Measurements from ENCODE around the gene EHD3. TPM values are rescaled to one million over a fixed set of nuclear protein-coding genes. Genes with fewer than 3 reads are reported as not detected.
"Not testable (repeated sequence)": the region's sequence is repeated elsewhere in the genome, so short reads cannot be mapped to it uniquely, and the experiment has no call there.

Gene EHD3
- total RNA-seq, 2 experiments from 2014 or later, result 0.86 to 1.1 TPM

GRCh38 chr2:31283193-31283919 lies 49.4 kb downstream of the EHD3 start:
- CTCF ChIA-PET; DNase-seq; H3K36me3 Mint-ChIP-seq (ENCODE audit: low read depth); H3K9me3 Mint-ChIP-seq; H3K27me3 Mint-ChIP-seq; H3K4me1 Mint-ChIP-seq; H3K27ac Mint-ChIP-seq; POLR2A ChIA-PET; H3K4me3 Mint-ChIP-seq: not testable (repeated sequence)

DNA sequence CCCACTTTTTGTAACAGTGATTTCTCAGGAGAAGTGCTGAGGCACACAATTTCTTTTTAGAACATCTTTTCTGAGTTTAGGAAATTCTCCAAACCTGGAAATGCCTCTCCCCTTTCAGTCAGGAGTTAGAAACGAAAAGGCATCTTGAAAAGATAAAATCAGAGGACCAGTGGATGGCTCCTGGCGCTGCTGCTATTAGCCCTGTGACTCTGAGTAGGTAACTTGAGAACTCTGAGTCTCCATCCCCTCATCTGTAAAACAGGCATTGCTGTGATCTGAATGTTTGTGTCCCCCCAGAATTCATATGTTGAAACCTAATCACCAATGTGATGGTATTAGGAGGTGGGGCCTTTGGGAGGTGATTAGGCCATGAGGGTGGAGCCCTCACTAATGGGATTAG lies 50.2 kb downstream of the EHD3 start:
- Mint-ChIP-seq H3K4me3 (no peak overlapping the region), H3K27ac (no peak overlapping the region), H3K27me3 (no peaks in the 10 kb centered on the region), H3K4me1 (peaks cover 5% of the 10 kb centered on the region), H3K9me3 (no peaks in the 10 kb centered on the region), H3K36me3 (ENCODE audit: low read depth) (no peaks in the 10 kb centered on the region)
- DNase-seq, result no peak
- ChIA-PET POLR2A (no interaction called here), CTCF (no interaction called here)

- Mint-ChIP-seq H3K9me3 (no peaks in the 10 kb centered on the region), H3K36me3 (ENCODE audit: low read depth) (peaks cover under 1% of the 10 kb centered on the region), H3K4me1 (peaks cover 5% of the 10 kb centered on the region), H3K27ac (no peak overlapping the region), H3K27me3 (no peaks in the 10 kb centered on the region), H3K4me3 (no peak overlapping the region)
- ChIA-PET POLR2A (no interaction called here), CTCF (interaction anchor here (0.7 kb wide), 2 partner anchors 1120 to 1365 kb away, joined by 3 to 5 read pairs; no protein-coding TSS in a partner anchor)
- no peak for DNase-seq
These were observed 52.3 kb downstream of the EHD3 start for GRCh38 chr2:31286230-31286629.

- CTCF ChIA-PET, result interaction anchor here (0.7 kb wide), 1 partner anchor 1121 kb away, joined by 3 read pairs; no protein-coding TSS in a partner anchor
- Mint-ChIP-seq H3K36me3 (ENCODE audit: low read depth) (peaks cover 2% of the 10 kb centered on the region), H3K4me3 (no peak overlapping the region), H3K27me3 (no peaks in the 10 kb centered on the region), H3K9me3 (no peaks in the 10 kb centered on the region), H3K4me1 (peaks cover 5% of the 10 kb centered on the region), H3K27ac (no peak overlapping the region)
- DNase-seq, result no peak
- POLR2A ChIA-PET, result no interaction called here
These were observed 53.1 kb downstream of the EHD3 start for GRCh38 chr2:31286961-31287550.

DNA sequence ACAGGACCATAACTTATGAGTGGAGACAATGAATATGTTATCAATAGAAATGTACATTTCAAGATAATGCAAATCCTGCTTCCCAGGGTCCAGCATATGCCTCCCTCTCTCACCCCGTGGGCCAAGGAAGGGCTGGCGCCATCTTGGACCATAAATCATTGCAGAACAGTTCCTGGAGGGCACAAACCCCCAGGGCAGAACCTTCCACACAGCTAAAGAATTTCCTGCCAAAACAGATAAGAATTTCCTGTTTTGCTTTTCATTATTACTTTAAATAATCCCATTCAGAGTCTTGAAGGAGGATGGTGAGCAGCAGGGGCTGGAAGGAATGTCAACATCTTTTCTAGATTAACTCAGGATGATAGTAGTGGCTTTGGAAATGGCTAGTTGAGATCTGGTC lies 53.7 kb downstream of the EHD3 start:
- POLR2A ChIA-PET, result no interaction called here
- H3K36me3 Mint-ChIP-seq (ENCODE audit: low read depth), result peaks cover 2% of the 10 kb centered on the region
- no peak overlapping the region for H3K27ac Mint-ChIP-seq
- DNase-seq, result no peak
- no peaks in the 10 kb centered on the region for H3K27me3 Mint-ChIP-seq
- H3K4me1 Mint-ChIP-seq, result peaks cover 5% of the 10 kb centered on the region
- no peaks in the 10 kb centered on the region for H3K9me3 Mint-ChIP-seq
- no peak overlapping the region for H3K4me3 Mint-ChIP-seq
- CTCF ChIA-PET, result no interaction called here

DNA sequence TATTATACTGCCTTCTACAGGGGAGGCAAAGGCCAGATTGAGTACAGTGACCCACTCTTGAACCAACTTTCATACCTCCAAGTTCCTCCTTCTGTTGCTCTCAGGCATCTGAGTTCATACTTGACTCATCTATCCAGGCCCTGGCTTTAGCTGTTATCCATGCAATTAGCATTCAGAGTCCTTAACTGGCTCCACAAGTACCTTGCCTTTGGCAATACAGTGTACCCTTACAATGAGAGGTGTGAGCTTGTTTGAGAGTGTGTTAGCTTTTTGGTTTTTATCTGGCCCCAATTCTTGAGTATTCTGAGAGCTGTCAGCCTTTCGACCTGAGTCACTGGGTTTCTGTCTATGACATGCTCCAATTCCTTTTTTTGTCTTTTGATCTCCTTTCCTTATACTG lies 60.2 kb downstream of the EHD3 start:
- POLR2A ChIA-PET, result no interaction called here
- Mint-ChIP-seq H3K4me3 (no peak overlapping the region), H3K36me3 (ENCODE audit: low read depth) (peaks cover 2% of the 10 kb centered on the region), H3K9me3 (no peaks in the 10 kb centered on the region), H3K27ac (no peak overlapping the region), H3K4me1 (peaks cover 2% of the 10 kb centered on the region), H3K27me3 (peaks cover 3% of the 10 kb centered on the region)
- CTCF ChIA-PET, result interaction anchor here (1.1 to 1.2 kb wide), 2 partner anchors 124 to 583 kb away, joined by 3 read pairs; no protein-coding TSS in a partner anchor
- no peak for DNase-seq

GRCh38 chr2:31296641-31297287 lies 62.8 kb downstream of the EHD3 start:
- ChIA-PET CTCF (no interaction called here), POLR2A (no interaction called here)
- Mint-ChIP-seq H3K9me3 (no peaks in the 10 kb centered on the region), H3K27me3 (peaks cover 6% of the 10 kb centered on the region), H3K4me1 (peaks cover 2% of the 10 kb centered on the region), H3K4me3 (no peak overlapping the region), H3K27ac (no peak overlapping the region), H3K36me3 (ENCODE audit: low read depth) (no peaks in the 10 kb centered on the region)
- no peak for DNase-seq

GRCh38 chr2:31297751-31298150 lies 63.8 kb downstream of the EHD3 start:
- no peak for DNase-seq
- Mint-ChIP-seq H3K4me3 (no peak overlapping the region), H3K27me3 (peaks cover 6% of the 10 kb centered on the region), H3K27ac (no peak overlapping the region), H3K36me3 (ENCODE audit: low read depth) (no peaks in the 10 kb centered on the region), H3K4me1 (peaks cover 2% of the 10 kb centered on the region), H3K9me3 (no peaks in the 10 kb centered on the region)
- ChIA-PET POLR2A (no interaction called here), CTCF (no interaction called here)

- Mint-ChIP-seq H3K9me3 (no peaks in the 10 kb centered on the region), H3K36me3 (ENCODE audit: low read depth) (no peaks in the 10 kb centered on the region), H3K4me3 (no peak overlapping the region), H3K27ac (no peak overlapping the region), H3K27me3 (peaks cover 6% of the 10 kb centered on the region), H3K4me1 (peaks cover 2% of the 10 kb centered on the region)
- ChIA-PET POLR2A (no interaction called here), CTCF (no interaction called here)
- no peak for DNase-seq
These were observed 65.6 kb downstream of the EHD3 start for GRCh38 chr2:31299547-31299946.

GRCh38 chr2:31300309-31300708 lies 66.4 kb downstream of the EHD3 start:
- no peak overlapping the region for H3K4me3 Mint-ChIP-seq
- ChIA-PET POLR2A (no interaction called here), CTCF (no interaction called here)
- H3K27ac Mint-ChIP-seq, result no peak overlapping the region
- peaks cover 6% of the 10 kb centered on the region for H3K27me3 Mint-ChIP-seq
- no peaks in the 10 kb centered on the region for H3K36me3 Mint-ChIP-seq (ENCODE audit: low read depth)
- H3K4me1 Mint-ChIP-seq, result peaks cover 2% of the 10 kb centered on the region
- no peak for DNase-seq
- H3K9me3 Mint-ChIP-seq, result no peaks in the 10 kb centered on the region

- CTCF ChIA-PET, result no interaction called here
- no peak overlapping the region for H3K27ac Mint-ChIP-seq
- peaks cover 21% of the 10 kb centered on the region for H3K27me3 Mint-ChIP-seq
- no peaks in the 10 kb centered on the region for H3K9me3 Mint-ChIP-seq
- H3K4me1 Mint-ChIP-seq, result no peaks in the 10 kb centered on the region
- DNase-seq, result no peak
- H3K36me3 Mint-ChIP-seq (ENCODE audit: low read depth), result no peaks in the 10 kb centered on the region
- POLR2A ChIA-PET, result no interaction called here
- no peak overlapping the region for H3K4me3 Mint-ChIP-seq
These were observed 69.1 kb downstream of the EHD3 start for GRCh38 chr2:31302940-31303563.

- no peaks in the 10 kb centered on the region for H3K9me3 Mint-ChIP-seq
- no peaks in the 10 kb centered on the region for H3K36me3 Mint-ChIP-seq (ENCODE audit: low read depth)
- peaks cover 1% of the 10 kb centered on the region for H3K4me1 Mint-ChIP-seq
- ChIA-PET POLR2A (no interaction called here), CTCF (no interaction called here)
- no peak overlapping the region for H3K4me3 Mint-ChIP-seq
- peaks cover 35% of the 10 kb centered on the region for H3K27me3 Mint-ChIP-seq
- DNase-seq, result no peak
- no peak overlapping the region for H3K27ac Mint-ChIP-seq
These were observed 70.9 kb downstream of the EHD3 start for GRCh38 chr2:31304816-31305215.

- ChIA-PET CTCF (interaction anchor here (0.9 kb wide), 1 partner anchor 11 kb away, joined by 4 read pairs; no protein-coding TSS in a partner anchor), POLR2A (interaction anchor here (1.1 kb wide), 1 partner anchor 11 kb away, joined by 3 read pairs; no protein-coding TSS in a partner anchor)
- Mint-ChIP-seq H3K27me3 (peaks cover 27% of the 10 kb centered on the region), H3K27ac (no peak overlapping the region), H3K36me3 (ENCODE audit: low read depth) (no peaks in the 10 kb centered on the region), H3K4me3 (no peak overlapping the region), H3K9me3 (peaks cover 3% of the 10 kb centered on the region), H3K4me1 (peaks cover 13% of the 10 kb centered on the region)
- DNase-seq, result no peak
These were observed 78.9 kb downstream of the EHD3 start for GRCh38 chr2:31312898-31313297.
